Measurements from ENCODE around the gene PHF14.
"Not testable (repeated sequence)": the region's sequence is repeated elsewhere in the genome, so short reads cannot be mapped to it uniquely, and the experiment has no call there.

PHF14 gene

GRCh38 chr7:10981317-10981716, 7.6 kb downstream of the PHF14 start:
- no peak for FAIRE-seq

GRCh38 chr7:10990748-10991147, 17.1 kb downstream of the PHF14 start:
- not testable (repeated sequence) for FAIRE-seq

GRCh38 chr7:10995482-10996166, 22.0 kb downstream of the PHF14 start:
- FAIRE-seq, result not testable (repeated sequence)

- no peak for FAIRE-seq
These were observed 25.5 kb downstream of the PHF14 start for GRCh38 chr7:10998996-10999757.

- FAIRE-seq, result no peak
These were observed 31.5 kb downstream of the PHF14 start for GRCh38 chr7:11005202-11005601.

- no peak for FAIRE-seq
These were observed 32.6 kb downstream of the PHF14 start for GRCh38 chr7:11006291-11006690.

GRCh38 chr7:11009631-11010030, 36.0 kb downstream of the PHF14 start:
- FAIRE-seq, result no peak

- no peak for FAIRE-seq
These were observed 47.8 kb downstream of the PHF14 start for GRCh38 chr7:11021468-11021867.

- no peak for FAIRE-seq
These were observed 53.0 kb downstream of the PHF14 start for GRCh38 chr7:11026452-11027359.

- no peak for FAIRE-seq
These were observed 62.0 kb downstream of the PHF14 start for GRCh38 chr7:11035661-11036060.

- no peak for FAIRE-seq
These were observed 66.3 kb downstream of the PHF14 start for GRCh38 chr7:11039974-11040373.

- FAIRE-seq, result no peak
These were observed 80.4 kb downstream of the PHF14 start for GRCh38 chr7:11054033-11054432.

- no peak for FAIRE-seq
These were observed 87.2 kb downstream of the PHF14 start for GRCh38 chr7:11060893-11061292.

GRCh38 chr7:11062110-11062509, 88.4 kb downstream of the PHF14 start:
- FAIRE-seq, result no peak

- no peak for FAIRE-seq
These were observed 95.9 kb downstream of the PHF14 start for GRCh38 chr7:11069591-11069990.

- FAIRE-seq, result no peak
These were observed 104.1 kb downstream of the PHF14 start for GRCh38 chr7:11077816-11078215.

GRCh38 chr7:11078247-11078834, 104.7 kb downstream of the PHF14 start:
- FAIRE-seq, result no peak

GRCh38 chr7:11079907-11080306, 106.2 kb downstream of the PHF14 start:
- FAIRE-seq, result no peak

GRCh38 chr7:11082121-11082520, 108.4 kb downstream of the PHF14 start:
- no peak for FAIRE-seq

- FAIRE-seq, result no peak
These were observed 109.0 kb downstream of the PHF14 start for GRCh38 chr7:11082552-11083213.

GRCh38 chr7:11083214-11083568, 109.5 kb downstream of the PHF14 start:
- no peak for FAIRE-seq

- FAIRE-seq, result no peak
These were observed 130.9 kb downstream of the PHF14 start for GRCh38 chr7:11104578-11104977.

- FAIRE-seq, result no peak
These were observed 136.0 kb downstream of the PHF14 start for GRCh38 chr7:11109659-11110058.

Data from TTC549 (cell line).